Neural crest cell (in vitro differentiated cells): ENCODE data around the gene PGRMC1. TPM values are rescaled to one million over a fixed set of nuclear protein-coding genes. Genes with fewer than 3 reads are reported as not detected.

Source experiments
- DNase-seq: peaks from one replicate; pipeline ENCODE4 v3.0.0; 2021; ENCODE audit warnings: low read depth, mixed read lengths, low spot score
- H3K27ac Mint-ChIP-seq: one replicate; pipeline ENCODE4 v1.8.0; 2021; ENCODE audit warnings: mild to moderate bottlenecking, mixed read lengths; ENCODE audit not compliant: unreplicated experiment
- H3K27me3 Mint-ChIP-seq: 2 replicates; pipeline ENCODE4 v1.8.0; 2021; ENCODE audit warnings: low read depth, mild to moderate bottlenecking, mixed read lengths
- H3K36me3 Mint-ChIP-seq: 2 replicates; pipeline ENCODE4 v1.8.0; 2021; ENCODE audit warnings: low read depth, mild to moderate bottlenecking, mixed read lengths
- H3K4me1 Mint-ChIP-seq: 2 replicates; pipeline ENCODE4 v1.8.0; 2021; ENCODE audit warnings: mixed read lengths
- H3K4me3 Mint-ChIP-seq: one replicate; pipeline ENCODE4 v1.8.0; 2021; ENCODE audit warnings: mild to moderate bottlenecking, mixed read lengths
- H3K9me3 Mint-ChIP-seq: 2 replicates; pipeline ENCODE4 v1.8.0; 2021; ENCODE audit warnings: mixed read lengths
- CTCF ChIP-seq: fragments of 200-600 bp; sonication (generic); conservative IDR thresholded peaks from 2 replicates; pipeline ENCODE4 v1.5.0; 2021; ENCODE audit warnings: antibody characterized with exemption, mild to moderate bottlenecking
- total RNA-seq: library from RNA; stranded (reverse); gene quantifications from 2 replicates; pipeline ENCODE4 v1.2.1, GENCODE V29; 2021

Gene PGRMC1
- total RNA-seq, 1 donor from 2014 or later = 210 TPM

DNA sequence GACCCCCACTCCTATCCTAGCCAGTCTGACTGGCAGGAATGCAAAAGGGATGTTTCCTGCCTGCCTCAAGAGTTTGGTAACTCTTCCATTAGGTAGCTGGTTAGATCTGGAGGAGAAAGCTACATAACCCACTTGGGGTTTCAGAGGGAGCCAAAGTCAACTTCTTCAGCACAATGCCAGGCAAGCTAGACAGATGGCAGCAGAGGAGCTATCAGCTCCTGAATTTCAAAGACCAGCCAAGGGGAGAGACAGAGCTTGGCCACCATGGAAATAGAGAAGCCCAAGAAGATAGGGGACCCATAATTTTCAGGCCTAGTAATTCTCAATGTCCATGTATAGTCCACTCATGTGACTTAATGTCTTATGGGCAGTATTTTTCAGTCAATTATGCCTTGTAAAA is 56.4 kb downstream of the PGRMC1 start:
- Mint-ChIP-seq H3K27me3 (no peaks in the 10 kb centered on the region), H3K9me3 (peaks cover 7% of the 10 kb centered on the region), H3K4me3 (no peak overlapping the region), H3K4me1 (no peaks in the 10 kb centered on the region), H3K27ac (no peak overlapping the region), H3K36me3 (no peaks in the 10 kb centered on the region)
- no peak for DNase-seq
- no peak for TF ChIP-seq CTCF

Other genes starting within 250 kb of the PGRMC1 start
- gene CT47C1, start 163.3 kb upstream of the PGRMC1 start, total RNA-seq = not detected in 2 replicates
- not detected in 2 replicates for gene KIAA1210, start 108.5 kb upstream of the PGRMC1 start, total RNA-seq
- 6.1 and 6.9 TPM in 2 replicates for gene SLC25A43, start 163.1 kb downstream of the PGRMC1 start, total RNA-seq
- 403 and 406 TPM in 2 replicates for gene SLC25A5, start 232.2 kb downstream of the PGRMC1 start, total RNA-seq